K562 (cell line): ENCODE data around the gene ATAD5. TPM values are rescaled to one million over a fixed set of nuclear protein-coding genes. Genes with fewer than 3 reads are reported as not detected.

ENCODE experiments used
- ARID1B ChIP-seq: fragments of 450-650 bp; IDR thresholded peaks from 2 replicates; pipeline ENCODE4 v1.6.1; 2016; ENCODE audit warnings: antibody characterized with exemption, mild to moderate bottlenecking, inconsistent platforms
- ESRRB ChIP-seq: fragments of 250-450 bp; sonication (Bioruptor Pico); IDR thresholded peaks from 2 replicates; pipeline ENCODE4 v1.5.0; 2020; ENCODE audit warnings: mild to moderate bottlenecking, moderate library complexity, borderline replicate concordance
- EZH2 ChIP-seq: IDR thresholded peaks from 2 replicates; pipeline ENCODE4 v1.6.1; 2012; ENCODE audit warnings: low read depth, mild to moderate bottlenecking, inconsistent platforms, low read length, borderline replicate concordance
- GMEB1 ChIP-seq: fragments of 250-450 bp; sonication (Bioruptor Pico); IDR thresholded peaks from 2 replicates; pipeline ENCODE4 v1.4.0; 2020; ENCODE audit warnings: mild to moderate bottlenecking
- GTF2A2 ChIP-seq: IDR thresholded peaks from 2 replicates; pipeline ENCODE4 v1.6.1; 2016; ENCODE audit warnings: mild to moderate bottlenecking, missing genetic modification characterization, missing compliant biosample characterization
- HDGF ChIP-seq: fragments of 450-650 bp; IDR thresholded peaks from 2 replicates; pipeline ENCODE4 v1.6.1; 2016
- MITF ChIP-seq: IDR thresholded peaks from 2 replicates; pipeline ENCODE4 v1.6.1; 2014; ENCODE audit warnings: antibody characterized with exemption
- MYBL2 ChIP-seq, 2 experiments: fragments of 450-650 bp in 1 of 2; sonication (generic) in 1 of 2; formaldehyde crosslinking in 1 of 2; IDR thresholded peaks; 2 replicates each; pipeline versions ENCODE4 v1.6.1 to v1.8.1; 2017 to 2022; ENCODE audit warnings: borderline replicate concordance in 1 of 2, inconsistent platforms in 1 of 2, low read depth in 1 of 2, mild to moderate bottlenecking in 1 of 2, missing genetic modification reagents in 1 of 2, moderate library complexity in 1 of 2
- RUNX1 ChIP-seq: sonication (generic); IDR thresholded peaks from 2 replicates; pipeline ENCODE4 v1.6.1; 2016; ENCODE audit warnings: antibody characterized with exemption, low read depth
- SMARCB1 ChIP-seq: IDR thresholded peaks from 2 replicates; pipeline ENCODE4 v1.6.1; 2011; ENCODE audit warnings: improper control_type of control experiment, low read depth; ENCODE audit not compliant: insufficient read length
- TCF15 ChIP-seq: fragments of 250-450 bp; sonication (Bioruptor Pico); IDR thresholded peaks from 2 replicates; pipeline ENCODE4 v1.8.0; 2022; ENCODE audit warnings: moderate library complexity, mild to moderate bottlenecking, inconsistent platforms
- ZNF197 ChIP-seq: fragments of 200-800 bp; sonication (Bioruptor generic); IDR thresholded peaks from 2 replicates; pipeline ENCODE4 v1.6.1; 2016; ENCODE audit warnings: low read depth, missing genetic modification characterization, missing compliant biosample characterization
- ZNF408 ChIP-seq: fragments of 250-450 bp; sonication (Bioruptor Pico); IDR thresholded peaks from 2 replicates; pipeline ENCODE4 v1.4.0; 2020; ENCODE audit warnings: low read depth, mild to moderate bottlenecking, moderate library complexity
- ZNF584 ChIP-seq: fragments of 200-800 bp; sonication (Bioruptor generic); IDR thresholded peaks from 2 replicates; pipeline ENCODE4 v1.6.1; 2016; ENCODE audit warnings: low read depth, mild to moderate bottlenecking, missing genetic modification characterization, missing compliant biosample characterization
- polyA plus RNA-seq, 8 experiments: library from polyadenylated mRNA; depleted of rRNA in 4 of 8; stranded (reverse) in 5 of 8; unstranded in 3 of 8; fragments of >200 nt; fragmentation: Nextera tagmentation in 2 of 8; fragmentation: Illumina TruSeq in 1 of 8; extraction: Ambion mirVana in 2 of 8; extraction: Trizol in 1 of 8; gene quantifications; 2 replicates each; pipeline versions ENCODE4 v1.2.1 to v1.2.3, GENCODE V29; 2011 to 2014; ENCODE audit warnings: inconsistent platforms in 1 of 8, missing spikeins in 1 of 8
- total RNA-seq, 7 experiments: library from RNA; depleted of rRNA in 6 of 7; stranded (reverse); fragments of >200 nt in 6 of 7; fragmentation: Illumina TruSeq in 2 of 7; extraction: Trizol in 2 of 7; gene quantifications; 2 replicates each; pipeline versions ENCODE4 v1.2.1 to v1.2.3, GENCODE V29; 2011 to 2021; ENCODE audit warnings: low replicate concordance in 1 of 7
- TF ChIP-seq, protein P1 (sequence below), 2 experiments: IDR thresholded peaks in 1 of 2; conservative IDR thresholded peaks in 1 of 2; 2 replicates each; pipeline ENCODE4 v1.6.1; 2016; ENCODE audit warnings: low read depth in 2 of 2, mild to moderate bottlenecking in 1 of 2, missing compliant biosample characterization in 1 of 2, missing genetic modification characterization in 1 of 2, moderate library complexity in 1 of 2
- TF ChIP-seq, protein P2 (sequence below): IDR thresholded peaks from 2 replicates; pipeline ENCODE4 v1.6.1; 2016; ENCODE audit warnings: missing genetic modification characterization, missing compliant biosample characterization
- TF ChIP-seq, protein P3 (sequence below): fragments of 250-450 bp; sonication (Bioruptor Pico); IDR thresholded peaks from 2 replicates; pipeline ENCODE4 v1.4.0; 2020

Gene ATAD5
- total and polyA plus RNA-seq, 9 of the 15 experiments (the other 6 are each of a cell fraction or from before 2014, with no cell fraction given), result 4.6 to 25.6 (median 19.5) TPM

DNA sequence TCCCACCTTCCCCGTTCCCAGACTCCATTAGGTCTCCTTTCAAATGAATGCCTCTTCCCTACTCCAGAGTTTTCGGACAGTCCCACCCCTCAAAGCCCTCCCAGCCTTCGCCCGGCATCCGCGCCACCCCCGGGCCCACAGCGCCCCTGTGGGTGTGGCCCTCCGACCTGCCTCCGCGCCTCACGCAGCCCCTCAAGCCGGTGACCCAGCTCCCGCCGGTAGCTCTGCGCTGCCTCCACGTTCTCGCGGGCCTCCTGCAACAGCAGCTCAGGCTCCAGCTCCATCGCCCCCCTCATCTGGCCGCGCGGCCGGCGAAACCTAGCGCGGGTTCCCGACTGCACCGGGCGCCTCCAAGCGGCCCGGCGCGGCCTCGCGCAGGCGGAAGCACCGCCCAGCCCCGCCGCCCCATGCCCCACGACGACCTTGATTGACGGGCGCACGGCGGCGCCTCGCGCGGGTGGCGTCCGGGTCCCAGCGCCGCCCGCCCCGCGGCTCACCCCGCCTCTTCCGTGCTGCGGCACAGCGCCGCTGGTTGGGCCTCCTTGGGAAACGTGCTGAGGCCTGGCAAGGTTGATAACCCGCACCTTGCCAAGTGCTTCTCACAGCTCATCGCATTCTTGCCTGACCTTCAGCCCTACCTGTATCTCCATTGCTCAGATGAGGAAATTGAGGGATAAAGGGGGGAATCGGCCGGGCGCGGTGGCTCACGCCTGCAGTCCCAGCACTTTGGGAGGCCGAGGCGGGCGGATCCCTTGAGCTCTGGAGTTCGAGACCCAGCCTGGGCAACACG lies 7.2 kb upstream of the ATAD5 start, which contains the start of gene CRLF3 (continued):
- TF ChIP-seq MITF (no peak), GTF2A2 (tag) (no peak), RUNX1 (no peak), GMEB1 (peak; percentile 75), ZNF408 (CRISPR knock-in tag) (no peak), SMARCB1 (no peak), ZNF197 (CRISPR knock-in tag) (0 out of 2 replicates have a peak, but pooled peaks have one; percentile 53), EZH2 (no peak), ESRRB (CRISPR knock-in tag) (no peak), HDGF (peak; percentile 35; the same call in 1 of the 2 replicates), MYBL2 (IDR thresholded peaks at IDR 0.05; ENCODE audit: low read depth) (no peak), MYBL2 (CRISPR knock-in tag; IDR thresholded peaks at IDR 0.05; ENCODE audit: borderline replicate concordance) (no peak), ZNF584 (CRISPR knock-in tag) (peak; percentile 59; the same call in 1 of the 2 replicates), ARID1B (peak; percentile 68), TCF15 (CRISPR knock-in tag) (no peak)
- TF ChIP-seq, protein P1, sequence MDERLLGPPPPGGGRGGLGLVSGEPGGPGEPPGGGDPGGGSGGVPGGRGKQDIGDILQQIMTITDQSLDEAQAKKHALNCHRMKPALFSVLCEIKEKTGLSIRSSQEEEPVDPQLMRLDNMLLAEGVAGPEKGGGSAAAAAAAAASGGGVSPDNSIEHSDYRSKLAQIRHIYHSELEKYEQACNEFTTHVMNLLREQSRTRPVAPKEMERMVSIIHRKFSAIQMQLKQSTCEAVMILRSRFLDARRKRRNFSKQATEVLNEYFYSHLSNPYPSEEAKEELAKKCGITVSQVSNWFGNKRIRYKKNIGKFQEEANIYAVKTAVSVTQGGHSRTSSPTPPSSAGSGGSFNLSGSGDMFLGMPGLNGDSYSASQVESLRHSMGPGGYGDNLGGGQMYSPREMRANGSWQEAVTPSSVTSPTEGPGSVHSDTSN (CRISPR knock-in tag; IDR thresholded peaks at IDR 0.05; ENCODE audit: low read depth), result no peak; the same call in 1 of the 2 replicates
- TF ChIP-seq, protein P1 (tag; conservative IDR thresholded peaks at IDR 0.05; ENCODE audit: low read depth), result no peak
- TF ChIP-seq, protein P2, sequence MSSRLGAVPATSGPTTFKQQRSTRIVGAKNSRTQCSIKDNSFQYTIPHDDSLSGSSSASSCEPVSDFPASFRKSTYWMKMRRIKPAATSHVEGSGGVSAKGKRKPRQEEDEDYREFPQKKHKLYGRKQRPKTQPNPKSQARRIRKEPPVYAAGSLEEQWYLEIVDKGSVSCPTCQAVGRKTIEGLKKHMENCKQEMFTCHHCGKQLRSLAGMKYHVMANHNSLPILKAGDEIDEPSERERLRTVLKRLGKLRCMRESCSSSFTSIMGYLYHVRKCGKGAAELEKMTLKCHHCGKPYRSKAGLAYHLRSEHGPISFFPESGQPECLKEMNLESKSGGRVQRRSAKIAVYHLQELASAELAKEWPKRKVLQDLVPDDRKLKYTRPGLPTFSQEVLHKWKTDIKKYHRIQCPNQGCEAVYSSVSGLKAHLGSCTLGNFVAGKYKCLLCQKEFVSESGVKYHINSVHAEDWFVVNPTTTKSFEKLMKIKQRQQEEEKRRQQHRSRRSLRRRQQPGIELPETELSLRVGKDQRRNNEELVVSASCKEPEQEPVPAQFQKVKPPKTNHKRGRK (tag), result no peak
- TF ChIP-seq, protein P3, sequence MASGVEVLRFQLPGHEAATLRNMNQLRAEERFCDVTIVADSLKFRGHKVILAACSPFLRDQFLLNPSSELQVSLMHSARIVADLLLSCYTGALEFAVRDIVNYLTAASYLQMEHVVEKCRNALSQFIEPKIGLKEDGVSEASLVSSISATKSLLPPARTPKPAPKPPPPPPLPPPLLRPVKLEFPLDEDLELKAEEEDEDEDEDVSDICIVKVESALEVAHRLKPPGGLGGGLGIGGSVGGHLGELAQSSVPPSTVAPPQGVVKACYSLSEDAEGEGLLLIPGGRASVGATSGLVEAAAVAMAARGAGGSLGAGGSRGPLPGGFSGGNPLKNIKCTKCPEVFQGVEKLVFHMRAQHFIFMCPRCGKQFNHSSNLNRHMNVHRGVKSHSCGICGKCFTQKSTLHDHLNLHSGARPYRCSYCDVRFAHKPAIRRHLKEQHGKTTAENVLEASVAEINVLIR (CRISPR knock-in tag), result no peak
